ENCODE measurements around the gene WHAMM.

The WHAMM gene

DNA sequence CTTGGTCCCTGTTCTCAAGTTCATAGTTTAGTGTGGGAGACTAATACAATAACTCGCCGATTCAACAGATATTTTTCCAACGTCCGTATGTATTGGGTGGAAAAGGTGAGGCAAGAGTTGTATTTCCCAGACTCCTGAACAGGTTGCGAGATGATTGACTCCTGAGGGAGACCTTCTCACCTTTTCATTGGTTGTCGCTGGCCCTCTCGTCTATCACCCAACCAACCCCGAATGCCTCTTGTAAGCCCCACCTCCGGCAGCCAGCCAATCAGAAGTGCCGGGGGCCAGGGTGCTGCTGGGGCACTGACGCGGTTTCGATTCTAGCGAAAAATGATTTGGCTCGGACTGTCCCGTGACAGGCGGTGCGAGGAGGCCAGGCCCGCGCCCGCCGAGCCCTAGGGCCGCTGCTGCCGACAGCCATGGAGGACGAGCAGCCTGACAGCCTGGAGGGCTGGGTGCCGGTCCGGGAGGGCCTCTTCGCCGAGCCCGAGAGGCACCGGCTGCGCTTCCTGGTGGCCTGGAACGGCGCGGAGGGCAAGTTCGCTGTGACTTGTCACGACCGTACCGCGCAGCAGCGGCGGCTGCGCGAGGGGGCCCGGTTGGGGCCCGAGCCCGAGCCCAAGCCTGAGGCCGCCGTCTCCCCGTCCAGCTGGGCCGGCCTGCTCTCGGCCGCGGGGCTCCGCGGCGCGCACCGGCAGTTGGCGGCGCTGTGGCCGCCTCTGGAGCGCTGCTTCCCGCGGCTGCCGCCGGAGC lies at the start of gene WHAMM:
WHAMM (plus strand) TSS at position 321 of the 753 bp plus-strand sequence; CDS start at position 420, 99 bp downstream.
- TF ChIP-seq GATA2 (IDR thresholded peaks at IDR 0.05; ENCODE audit: low read depth, low read length), result no peak

DNA sequence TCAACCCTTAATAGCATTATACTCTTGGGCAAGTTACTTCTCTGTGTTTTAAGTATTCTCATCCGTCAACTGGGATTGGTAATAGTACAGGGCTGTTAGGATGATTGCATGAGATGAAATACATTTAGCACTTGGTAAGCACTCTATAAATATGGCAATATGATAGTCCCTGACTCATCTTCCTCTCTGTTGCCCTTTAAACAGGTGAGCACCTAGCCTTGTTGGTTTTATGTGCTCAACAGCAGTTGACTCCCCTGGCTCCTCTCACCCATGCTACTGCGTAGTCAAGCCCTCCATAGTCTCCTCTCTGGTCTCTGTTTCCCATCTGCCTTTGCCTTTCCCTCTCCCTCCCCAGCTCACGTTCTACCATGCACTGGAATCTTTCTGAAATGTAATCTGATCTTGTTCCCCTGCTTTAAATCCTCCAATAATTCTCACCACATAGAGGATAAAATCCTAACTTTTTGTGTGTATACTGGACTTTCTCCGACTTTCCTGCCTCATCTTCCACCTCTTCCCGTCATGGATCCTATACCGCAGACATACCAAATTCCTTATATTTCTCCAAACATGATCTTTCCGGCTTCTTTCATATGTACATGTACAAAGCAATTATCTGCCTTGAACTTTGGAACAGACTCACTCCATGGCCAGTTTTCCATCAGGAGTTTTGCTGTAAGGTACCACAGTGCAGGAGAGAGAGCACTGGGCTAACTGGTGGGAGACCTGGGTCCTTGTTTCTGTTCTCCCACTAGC lies 45.9 kb upstream of the WHAMM start:
- TF ChIP-seq GATA3 (IDR thresholded peaks at IDR 0.05; ENCODE audit: low read depth, low read length) (no peak), GATA2 (IDR thresholded peaks at IDR 0.05; ENCODE audit: low read depth, low read length) (no peak)

DNA sequence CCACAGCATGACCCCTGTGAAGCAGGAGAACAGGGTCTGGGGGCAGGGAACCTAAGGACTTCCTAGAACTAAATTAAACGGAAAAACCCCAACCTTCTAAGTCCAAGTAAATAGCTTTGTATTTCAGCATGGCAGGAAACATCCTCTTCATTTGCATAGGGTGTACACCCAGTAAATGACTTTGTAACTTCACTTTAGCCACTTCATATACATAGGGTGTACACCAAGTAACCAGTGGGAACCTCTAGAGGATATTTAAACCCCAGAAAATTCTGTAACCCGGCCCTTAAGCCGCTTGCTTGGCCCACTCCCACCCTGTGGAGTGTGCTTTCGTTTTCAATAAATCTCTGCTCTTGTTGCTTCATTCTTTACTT lies 45.3 kb upstream of the WHAMM start:
- TF ChIP-seq GATA3 (IDR thresholded peaks at IDR 0.05; ENCODE audit: low read depth, low read length) (no peak), GATA2 (IDR thresholded peaks at IDR 0.05; ENCODE audit: low read depth, low read length) (no peak)

DNA sequence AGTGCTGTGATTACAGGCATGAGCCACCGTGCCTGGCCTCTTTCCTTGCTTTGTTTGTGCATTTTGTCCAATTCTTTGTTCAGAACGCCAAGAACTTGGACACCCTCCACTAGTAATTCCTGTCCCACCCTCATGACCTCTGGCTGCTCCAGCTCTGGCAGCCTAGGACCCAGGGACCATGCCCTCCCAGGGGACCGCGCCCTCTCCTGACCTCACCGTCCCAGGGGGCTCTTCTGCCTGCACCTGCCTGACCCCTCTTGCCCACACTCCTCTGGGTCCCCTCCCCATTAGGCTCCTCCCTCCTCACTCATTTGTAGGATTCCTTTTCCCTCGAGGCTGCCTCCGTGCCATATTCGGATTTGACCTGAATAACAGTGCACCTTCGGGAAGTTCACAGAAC lies 44.7 kb upstream of the WHAMM start:
- TF ChIP-seq GATA3 (IDR thresholded peaks at IDR 0.05; ENCODE audit: low read depth, low read length) (no peak), GATA2 (IDR thresholded peaks at IDR 0.05; ENCODE audit: low read depth, low read length) (no peak)

DNA sequence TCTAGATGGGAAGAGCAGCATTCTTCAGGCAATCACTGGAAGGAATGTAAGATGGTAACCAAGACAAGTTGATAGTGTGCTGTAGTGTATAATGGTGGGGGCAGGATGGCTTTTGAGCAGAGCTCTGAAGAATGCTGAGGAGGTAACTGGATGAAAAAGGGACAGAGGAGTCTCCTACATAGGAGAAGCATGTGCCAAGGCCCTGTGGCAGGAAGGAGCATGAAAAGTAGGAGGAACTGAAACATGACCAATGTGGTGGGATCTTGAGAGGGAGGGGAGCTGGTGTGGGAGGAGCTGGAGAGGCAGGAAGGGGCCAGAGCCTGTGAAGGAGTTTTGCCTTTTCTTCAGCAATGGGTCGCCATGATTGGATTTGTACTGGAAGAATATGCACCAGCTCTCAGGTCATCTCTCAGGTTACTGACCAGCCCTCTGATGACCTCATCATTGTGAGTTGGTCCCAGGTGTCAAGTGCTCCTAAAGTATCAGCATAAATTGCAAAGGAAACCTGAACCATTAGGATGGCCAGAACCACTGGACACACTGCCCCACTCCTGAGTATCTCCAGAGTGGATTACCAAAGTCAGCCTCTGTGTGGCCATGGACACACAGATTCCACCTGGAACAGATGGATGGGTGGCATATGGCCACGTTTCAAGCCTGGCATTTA lies 42.1 kb upstream of the WHAMM start:
- no peak for TF ChIP-seq GATA3 (IDR thresholded peaks at IDR 0.05; ENCODE audit: low read depth, low read length)
- no peak for TF ChIP-seq GATA2 (IDR thresholded peaks at IDR 0.05; ENCODE audit: low read depth, low read length)

- TF ChIP-seq GATA2 (IDR thresholded peaks at IDR 0.05; ENCODE audit: low read depth, low read length), result no peak
- TF ChIP-seq GATA3 (IDR thresholded peaks at IDR 0.05; ENCODE audit: low read depth, low read length), result no peak
Measured at GRCh38 chr15:82768414-82769054, 40.9 kb upstream of the WHAMM start.

DNA sequence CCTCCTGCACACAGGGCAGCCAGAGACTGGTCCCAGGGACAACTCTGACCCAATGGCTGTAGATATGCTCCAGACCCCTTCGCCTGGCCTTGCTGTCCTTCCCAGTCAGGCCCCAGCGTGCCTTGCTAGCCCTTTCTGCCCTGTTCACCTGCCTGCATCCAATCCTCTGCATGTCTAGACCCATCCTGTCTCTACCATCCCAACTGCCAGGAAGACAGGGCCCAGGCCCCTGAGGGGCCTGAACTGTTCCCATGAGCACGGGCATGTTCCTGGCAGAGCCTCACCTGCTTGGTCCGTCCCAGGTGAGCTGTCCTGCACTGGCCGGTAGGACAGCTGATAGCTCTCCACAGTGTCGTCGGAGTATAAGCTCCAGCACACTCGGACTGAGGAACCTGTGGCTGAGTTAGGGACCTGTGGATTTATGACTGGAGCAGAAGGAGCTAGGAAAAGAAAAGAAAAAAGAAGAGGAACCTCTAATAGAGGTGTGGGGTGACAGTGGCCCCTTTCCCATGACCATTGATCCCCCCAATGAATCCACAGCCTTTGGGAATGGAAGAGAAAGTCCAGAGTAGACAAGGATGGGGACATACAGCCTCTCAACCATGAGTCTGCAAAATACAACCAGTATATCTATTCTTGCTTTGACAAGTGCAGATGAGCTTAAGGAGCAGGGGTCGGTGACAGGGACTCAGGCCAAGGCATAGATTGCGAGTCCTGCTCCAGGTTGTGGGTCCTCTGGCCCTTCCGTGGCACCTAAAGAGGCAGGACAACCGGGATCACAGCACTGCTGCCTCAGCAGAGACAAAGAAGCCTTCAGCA lies 37.4 kb upstream of the WHAMM start:
- no peak for TF ChIP-seq GATA3 (IDR thresholded peaks at IDR 0.05; ENCODE audit: low read depth, low read length)

GRCh38 chr15:82774496-82774895 lies 34.9 kb upstream of the WHAMM start:
- TF ChIP-seq GATA2 (IDR thresholded peaks at IDR 0.05; ENCODE audit: low read depth, low read length) (no peak), GATA3 (IDR thresholded peaks at IDR 0.05; ENCODE audit: low read depth, low read length) (no peak)

GRCh38 chr15:82778755-82779154 lies 30.7 kb upstream of the WHAMM start:
- no peak for TF ChIP-seq GATA2 (IDR thresholded peaks at IDR 0.05; ENCODE audit: low read depth, low read length)
- no peak for TF ChIP-seq GATA3 (IDR thresholded peaks at IDR 0.05; ENCODE audit: low read depth, low read length)

DNA sequence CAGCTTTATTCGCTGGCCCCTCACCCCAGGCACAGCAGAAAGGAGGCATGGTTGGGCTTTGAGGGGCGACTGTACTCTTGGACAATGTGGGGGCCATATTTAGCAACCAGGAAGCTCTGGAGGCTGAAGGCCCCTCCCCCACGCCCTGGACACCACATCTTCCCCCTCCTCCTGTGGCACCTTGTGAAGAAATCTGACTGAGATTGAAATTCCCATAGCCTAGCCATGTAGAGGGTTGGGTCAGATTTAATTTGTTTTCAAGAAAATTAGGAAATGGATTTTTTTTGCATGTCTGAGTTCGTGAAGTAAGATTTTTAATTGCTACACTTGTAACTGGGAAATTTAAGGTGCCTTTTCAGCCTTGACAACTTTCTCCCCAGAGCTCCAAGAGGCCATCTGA lies 28.1 kb upstream of the WHAMM start:
- TF ChIP-seq GATA2 (IDR thresholded peaks at IDR 0.05; ENCODE audit: low read depth, low read length) (no peak), GATA3 (IDR thresholded peaks at IDR 0.05; ENCODE audit: low read depth, low read length) (no peak)

GRCh38 chr15:82788496-82788895 lies 20.9 kb upstream of the WHAMM start:
- TF ChIP-seq GATA3 (IDR thresholded peaks at IDR 0.05; ENCODE audit: low read depth, low read length), result no peak
- no peak for TF ChIP-seq GATA2 (IDR thresholded peaks at IDR 0.05; ENCODE audit: low read depth, low read length)

GRCh38 chr15:82789491-82789890 lies 19.9 kb upstream of the WHAMM start:
- TF ChIP-seq GATA2 (IDR thresholded peaks at IDR 0.05; ENCODE audit: low read depth, low read length), result no peak
- TF ChIP-seq GATA3 (IDR thresholded peaks at IDR 0.05; ENCODE audit: low read depth, low read length), result no peak

- TF ChIP-seq GATA2 (IDR thresholded peaks at IDR 0.05; ENCODE audit: low read depth, low read length) (no peak), GATA3 (IDR thresholded peaks at IDR 0.05; ENCODE audit: low read depth, low read length) (no peak)
Measured at GRCh38 chr15:82790321-82790720, 19.1 kb upstream of the WHAMM start.
